ENCODE data around the gene CTDSPL. TPM values are rescaled to one million over a fixed set of nuclear protein-coding genes. Genes with fewer than 3 reads are reported as not detected.

Gene CTDSPL
- total RNA-seq, 1 experiment from 2014 or later, result 14.0 TPM

DNA sequence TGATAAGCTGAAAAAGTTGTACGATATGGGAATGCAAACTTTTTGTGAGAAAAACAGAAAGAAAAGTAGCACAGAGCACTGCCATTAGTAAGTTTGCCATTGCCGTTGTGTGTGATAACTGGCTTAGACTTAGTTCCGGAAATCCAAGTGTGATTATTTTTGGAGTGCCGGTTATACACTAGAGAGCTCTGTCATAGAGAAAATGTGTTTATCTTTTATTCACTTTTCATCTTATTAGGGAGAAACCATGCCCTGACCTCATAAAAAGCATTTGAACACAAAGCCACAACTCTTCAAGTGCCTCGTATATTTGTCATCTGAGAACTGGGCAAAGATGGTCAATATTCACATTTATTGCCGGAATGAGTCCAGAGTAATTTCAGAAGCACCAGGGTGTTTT is 36.1 kb downstream of the CTDSPL start:
- no peak for DNase-seq (ENCODE audit: low spot score)
- intact Hi-C loops (cut with micrococcal nuclease; ENCODE audit: unreplicated experiment), result no loop called here
- BruUV-seq (replicated peaks), result no TSS peak
- POLR2A ChIA-PET (ENCODE audit: low non-redundant PET), result no interaction called here
- no peaks in the 10 kb centered on the region for H3K9me3 ChIP-seq (ENCODE audit: low read depth, low read length, poor library complexity, severe bottlenecking)
- no peak overlapping the region for H3K4me3 ChIP-seq (ENCODE audit: low read depth, low read length, poor library complexity, severe bottlenecking)
- no peaks in the 10 kb centered on the region for H3K27me3 ChIP-seq (replicated peaks; ENCODE audit: insufficient read depth, low read depth, low read length, poor library complexity)
- TF ChIP-seq EZH2 (IDR thresholded peaks at IDR 0.05; ENCODE audit: borderline replicate concordance, low read depth, low read length, poor library complexity, severe bottlenecking), result no peak
- TF ChIP-seq, protein P1, sequence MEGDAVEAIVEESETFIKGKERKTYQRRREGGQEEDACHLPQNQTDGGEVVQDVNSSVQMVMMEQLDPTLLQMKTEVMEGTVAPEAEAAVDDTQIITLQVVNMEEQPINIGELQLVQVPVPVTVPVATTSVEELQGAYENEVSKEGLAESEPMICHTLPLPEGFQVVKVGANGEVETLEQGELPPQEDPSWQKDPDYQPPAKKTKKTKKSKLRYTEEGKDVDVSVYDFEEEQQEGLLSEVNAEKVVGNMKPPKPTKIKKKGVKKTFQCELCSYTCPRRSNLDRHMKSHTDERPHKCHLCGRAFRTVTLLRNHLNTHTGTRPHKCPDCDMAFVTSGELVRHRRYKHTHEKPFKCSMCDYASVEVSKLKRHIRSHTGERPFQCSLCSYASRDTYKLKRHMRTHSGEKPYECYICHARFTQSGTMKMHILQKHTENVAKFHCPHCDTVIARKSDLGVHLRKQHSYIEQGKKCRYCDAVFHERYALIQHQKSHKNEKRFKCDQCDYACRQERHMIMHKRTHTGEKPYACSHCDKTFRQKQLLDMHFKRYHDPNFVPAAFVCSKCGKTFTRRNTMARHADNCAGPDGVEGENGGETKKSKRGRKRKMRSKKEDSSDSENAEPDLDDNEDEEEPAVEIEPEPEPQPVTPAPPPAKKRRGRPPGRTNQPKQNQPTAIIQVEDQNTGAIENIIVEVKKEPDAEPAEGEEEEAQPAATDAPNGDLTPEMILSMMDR (conservative IDR thresholded peaks at IDR 0.05; ENCODE audit: low read depth, low read length), result no peak
- peaks cover 3% of the 10 kb centered on the region for H3K4me1 ChIP-seq (ENCODE audit: insufficient read depth, low read length, poor library complexity, severe bottlenecking)
- CTCF ChIA-PET, result no interaction called here
- no peaks in the 10 kb centered on the region for H3K36me3 ChIP-seq (ENCODE audit: insufficient read depth, low read length, poor library complexity, severe bottlenecking)
- no peak overlapping the region for H3K27ac ChIP-seq (ENCODE audit: low read depth, low read length, poor library complexity, severe bottlenecking)

DNA sequence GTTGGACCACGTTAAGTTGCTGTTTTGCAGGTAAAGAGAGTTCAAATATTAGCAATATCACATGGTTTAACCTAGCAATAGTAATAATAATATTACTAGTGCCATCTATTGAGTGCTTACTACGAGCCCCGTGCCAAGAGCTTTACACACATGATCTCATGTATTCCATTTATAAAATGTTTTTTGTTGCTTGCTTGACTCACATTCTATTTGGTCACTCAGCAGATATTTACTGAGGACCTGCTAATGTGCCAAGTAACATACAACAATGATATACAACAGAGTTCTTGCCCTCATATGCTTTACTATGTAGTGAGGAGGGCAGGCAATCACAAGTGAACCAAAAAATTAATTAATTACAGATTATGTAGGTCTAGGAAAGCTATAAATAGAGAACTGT is 36.7 kb downstream of the CTDSPL start:
- Histone ChIP-seq H3K4me1 (ENCODE audit: insufficient read depth, low read length, poor library complexity, severe bottlenecking) (no peaks in the 10 kb centered on the region), H3K36me3 (ENCODE audit: insufficient read depth, low read length, poor library complexity, severe bottlenecking) (no peaks in the 10 kb centered on the region), H3K9me3 (ENCODE audit: low read depth, low read length, poor library complexity, severe bottlenecking) (no peaks in the 10 kb centered on the region), H3K4me3 (ENCODE audit: low read depth, low read length, poor library complexity, severe bottlenecking) (no peak overlapping the region), H3K27me3 (replicated peaks; ENCODE audit: insufficient read depth, low read depth, low read length, poor library complexity) (no peaks in the 10 kb centered on the region), H3K27ac (ENCODE audit: low read depth, low read length, poor library complexity, severe bottlenecking) (no peak overlapping the region)
- BruUV-seq (replicated peaks), result no TSS peak
- ChIA-PET CTCF (no interaction called here), POLR2A (ENCODE audit: low non-redundant PET) (no interaction called here)
- intact Hi-C loops (cut with micrococcal nuclease; ENCODE audit: unreplicated experiment), result no loop called here
- no peak for TF ChIP-seq EZH2 (IDR thresholded peaks at IDR 0.05; ENCODE audit: borderline replicate concordance, low read depth, low read length, poor library complexity, severe bottlenecking)
- TF ChIP-seq, protein P1 (conservative IDR thresholded peaks at IDR 0.05; ENCODE audit: low read depth, low read length), result no peak
- DNase-seq (ENCODE audit: low spot score), result no peak

DNA sequence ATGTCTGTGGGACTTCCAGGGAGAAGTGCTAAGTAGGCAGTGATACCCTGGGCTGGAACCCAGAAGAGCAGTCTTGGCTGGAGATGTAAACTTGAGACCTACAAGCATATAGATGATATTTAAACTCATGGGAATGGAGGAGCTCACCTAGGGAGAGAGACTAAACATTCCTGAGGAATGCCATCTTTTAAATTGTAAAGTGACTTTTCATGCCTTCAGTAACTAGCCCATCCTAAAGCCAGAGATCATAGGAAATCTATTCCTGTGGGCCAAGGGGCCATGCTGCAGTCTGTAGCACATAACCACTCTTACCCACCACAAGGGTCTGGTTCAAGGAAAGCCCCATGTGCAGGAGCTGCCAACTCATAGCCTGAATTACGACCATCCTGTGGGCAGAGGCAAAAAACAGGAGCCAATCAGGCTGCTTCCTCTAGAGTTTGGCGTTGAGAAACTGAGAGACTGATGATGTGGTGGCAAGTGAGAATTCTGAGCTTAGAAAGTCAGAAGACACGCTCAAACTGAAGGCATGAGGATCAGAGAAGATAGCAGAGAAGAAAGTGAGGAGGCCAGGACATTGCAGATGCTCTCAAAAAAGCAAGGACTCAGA is 37.5 kb downstream of the CTDSPL start:
- DNase-seq (ENCODE audit: low spot score), result no peak
- Histone ChIP-seq H3K4me1 (ENCODE audit: insufficient read depth, low read length, poor library complexity, severe bottlenecking) (no peaks in the 10 kb centered on the region), H3K36me3 (ENCODE audit: insufficient read depth, low read length, poor library complexity, severe bottlenecking) (no peaks in the 10 kb centered on the region), H3K27me3 (replicated peaks; ENCODE audit: insufficient read depth, low read depth, low read length, poor library complexity) (no peaks in the 10 kb centered on the region), H3K9me3 (ENCODE audit: low read depth, low read length, poor library complexity, severe bottlenecking) (no peaks in the 10 kb centered on the region), H3K27ac (ENCODE audit: low read depth, low read length, poor library complexity, severe bottlenecking) (no peak overlapping the region), H3K4me3 (ENCODE audit: low read depth, low read length, poor library complexity, severe bottlenecking) (no peak overlapping the region)
- no peak for TF ChIP-seq EZH2 (IDR thresholded peaks at IDR 0.05; ENCODE audit: borderline replicate concordance, low read depth, low read length, poor library complexity, severe bottlenecking)
- TF ChIP-seq, protein P1 (conservative IDR thresholded peaks at IDR 0.05; ENCODE audit: low read depth, low read length), result no peak
- BruUV-seq (replicated peaks), result no TSS peak
- intact Hi-C loops (cut with micrococcal nuclease; ENCODE audit: unreplicated experiment), result no loop called here
- POLR2A ChIA-PET (ENCODE audit: low non-redundant PET), result no interaction called here
- CTCF ChIA-PET, result no interaction called here

Data from A673 (cell line).